Fibroblast of pulmonary artery (primary cell): ENCODE data around the gene KBTBD8.
A peak's percentile ranks its signal among the peaks of the same experiment; 100 is the strongest.

Experiments
- DNase-seq: peaks from one replicate; pipeline ENCODE4 v3.0.0-alpha.2; 2010; ENCODE audit warnings: low read depth
- H3K4me3 ChIP-seq: replicated peaks from 2 replicates; pipeline ENCODE4 v1.5.1; 2011; ENCODE audit warnings: low read depth, mild to moderate bottlenecking, control low read depth, low read length, moderate library complexity
- TF ChIP-seq, protein P1 (sequence below): IDR thresholded peaks from 2 replicates; pipeline ENCODE4 v1.5.1; 2011; ENCODE audit warnings: mild to moderate bottlenecking, control low read depth, low read length, inconsistent platforms; ENCODE audit errors: missing control alignments

Gene KBTBD8

GRCh38 chr3:67017211-67017610 lies 19.1 kb downstream of the KBTBD8 start:
- TF ChIP-seq, protein P1, sequence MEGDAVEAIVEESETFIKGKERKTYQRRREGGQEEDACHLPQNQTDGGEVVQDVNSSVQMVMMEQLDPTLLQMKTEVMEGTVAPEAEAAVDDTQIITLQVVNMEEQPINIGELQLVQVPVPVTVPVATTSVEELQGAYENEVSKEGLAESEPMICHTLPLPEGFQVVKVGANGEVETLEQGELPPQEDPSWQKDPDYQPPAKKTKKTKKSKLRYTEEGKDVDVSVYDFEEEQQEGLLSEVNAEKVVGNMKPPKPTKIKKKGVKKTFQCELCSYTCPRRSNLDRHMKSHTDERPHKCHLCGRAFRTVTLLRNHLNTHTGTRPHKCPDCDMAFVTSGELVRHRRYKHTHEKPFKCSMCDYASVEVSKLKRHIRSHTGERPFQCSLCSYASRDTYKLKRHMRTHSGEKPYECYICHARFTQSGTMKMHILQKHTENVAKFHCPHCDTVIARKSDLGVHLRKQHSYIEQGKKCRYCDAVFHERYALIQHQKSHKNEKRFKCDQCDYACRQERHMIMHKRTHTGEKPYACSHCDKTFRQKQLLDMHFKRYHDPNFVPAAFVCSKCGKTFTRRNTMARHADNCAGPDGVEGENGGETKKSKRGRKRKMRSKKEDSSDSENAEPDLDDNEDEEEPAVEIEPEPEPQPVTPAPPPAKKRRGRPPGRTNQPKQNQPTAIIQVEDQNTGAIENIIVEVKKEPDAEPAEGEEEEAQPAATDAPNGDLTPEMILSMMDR = no peak
- H3K4me3 ChIP-seq = no peak overlapping the region
- DNase-seq = peak; percentile 52

GRCh38 chr3:67018105-67018788 lies 20.1 kb downstream of the KBTBD8 start:
- H3K4me3 ChIP-seq = no peak overlapping the region
- DNase-seq = peak; percentile 62

GRCh38 chr3:67018789-67019526 lies 20.9 kb downstream of the KBTBD8 start:
- no peak for DNase-seq
- H3K4me3 ChIP-seq = no peak overlapping the region
- TF ChIP-seq, protein P1 = no peak

More at GRCh38 chr3:67018105-67018788, 20.1 kb downstream of the KBTBD8 start:
- TF ChIP-seq, protein P1 = no peak

GRCh38 chr3:67028001-67028784 lies 30.1 kb downstream of the KBTBD8 start:
- no peak overlapping the region for H3K4me3 ChIP-seq
- TF ChIP-seq, protein P1 = no peak
- no peak for DNase-seq

DNA sequence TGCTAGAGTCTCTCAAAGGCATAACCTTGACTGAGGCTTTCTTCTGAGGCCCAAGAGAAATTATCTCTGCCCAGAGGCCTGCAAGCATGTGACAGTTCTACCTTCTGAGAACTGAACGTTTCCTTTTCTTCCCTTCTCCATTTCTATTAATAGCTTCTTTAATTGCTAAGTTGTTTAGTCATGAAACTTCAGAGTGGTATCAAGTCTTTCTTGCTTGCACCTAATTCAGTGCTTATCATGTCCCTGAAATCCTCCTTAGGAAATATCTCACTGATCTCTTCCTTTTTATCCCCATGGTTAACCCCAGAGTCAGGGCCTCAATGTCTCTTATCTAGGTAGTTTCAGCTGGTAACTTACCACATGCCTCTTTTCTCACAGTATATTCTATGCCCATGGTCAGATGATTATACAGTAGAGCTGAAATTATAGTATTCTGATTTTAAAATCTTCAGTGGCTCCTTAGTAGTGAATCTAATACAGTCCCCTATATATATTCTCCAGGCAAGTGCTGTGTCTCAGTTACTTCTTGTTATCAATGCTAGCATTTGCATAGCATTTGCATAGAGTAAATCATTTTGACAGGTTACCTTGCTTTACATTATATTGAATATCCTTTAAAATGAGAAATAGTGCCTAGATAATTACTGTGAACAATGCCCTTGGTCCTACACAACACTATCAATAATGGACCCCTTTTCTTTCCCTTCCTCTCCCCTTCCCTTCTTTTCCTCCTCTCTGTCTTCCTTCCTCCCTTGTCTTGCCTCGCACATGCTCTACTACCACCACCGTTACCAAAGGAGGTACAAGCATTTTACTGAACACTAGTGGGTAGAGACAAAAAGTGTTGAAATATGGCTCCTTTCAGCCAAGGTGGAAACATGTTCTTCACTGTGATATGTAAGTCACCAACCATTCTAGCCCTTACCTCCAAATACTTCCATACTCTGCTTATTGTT lies 33.0 kb downstream of the KBTBD8 start:
- TF ChIP-seq, protein P1 = no peak
- no peak for DNase-seq
- H3K4me3 ChIP-seq = no peak overlapping the region

- H3K4me3 ChIP-seq = no peak overlapping the region
- DNase-seq = no peak
- TF ChIP-seq, protein P1 = no peak
These were observed 33.9 kb downstream of the KBTBD8 start for GRCh38 chr3:67031986-67032385.
